ENCODE results near the gene CACTIN.

The CACTIN gene

DNA sequence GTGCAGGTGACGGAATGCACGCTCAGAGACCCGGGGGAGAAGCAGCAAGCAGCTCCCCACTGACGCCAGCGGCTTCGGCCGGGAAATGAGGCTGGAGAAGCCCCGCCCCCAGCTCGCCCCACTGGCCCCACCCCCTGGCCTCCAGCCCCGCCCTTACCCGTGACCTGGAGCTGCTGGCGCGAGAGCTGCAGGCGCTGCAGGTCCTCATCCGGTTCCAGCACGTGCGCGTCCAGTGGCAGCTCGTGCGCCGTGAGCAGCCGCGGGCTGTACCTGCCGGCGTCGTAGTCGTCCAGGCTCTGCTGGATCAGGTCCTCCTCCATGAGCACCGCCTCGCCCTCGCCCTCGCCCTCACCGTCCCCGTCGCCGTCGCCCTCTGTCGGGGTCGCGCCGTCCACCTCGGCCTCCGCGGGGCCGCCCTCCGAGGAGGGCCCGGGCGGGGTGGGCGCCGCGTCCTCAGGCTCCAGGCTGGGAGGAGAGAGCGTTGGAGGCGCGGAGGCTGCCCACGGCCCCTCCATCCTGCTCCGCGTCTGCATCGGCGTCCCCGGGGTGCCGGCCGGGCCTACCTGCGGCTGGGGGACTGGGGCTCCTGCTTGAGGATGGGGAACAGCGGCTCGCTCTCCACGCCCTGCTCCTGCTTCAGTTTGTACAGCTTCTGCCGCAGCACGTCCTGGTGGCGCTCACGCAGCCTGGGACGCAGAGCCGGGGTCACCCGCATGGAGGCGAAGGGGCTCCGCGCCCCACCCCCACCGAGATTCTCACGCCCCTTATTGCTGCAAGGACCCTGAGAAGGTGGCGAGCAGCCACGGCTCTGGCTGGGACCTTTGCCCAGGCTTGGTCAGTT lies 13.5 kb downstream of the CACTIN start:
- peaks cover 14% of the 10 kb centered on the region for H3K79me1 ChIP-seq (replicated peaks; ENCODE audit: low read length, poor library complexity, severe bottlenecking)
- H3K4me3 ChIP-seq (ENCODE audit: insufficient read depth in 1 of 2, low read depth in 1 of 2, low read length in 2 of 2), result no peak overlapping the region
- H4K8ac ChIP-seq (ENCODE audit: low read length), result no peak overlapping the region
- H3K4me1 ChIP-seq (ENCODE audit: control insufficient read depth, insufficient read depth, low read depth, low read length), result peaks cover 23% of the 10 kb centered on the region
- peak overlapping the region in 1 of 2 experiments; percentile 7 for H3K18ac ChIP-seq (ENCODE audit: low read depth in 1 of 2, low read length in 2 of 2)
- H3K9ac ChIP-seq (ENCODE audit: low read length), result no peak overlapping the region
- no peak overlapping the region for H2BK5ac ChIP-seq (ENCODE audit: low read depth, low read length, poor library complexity, severe bottlenecking)
- WGBS, result 94% methylated on average over 71 of the region's 79 CpGs
- no peak overlapping the region for H3K4me2 ChIP-seq (ENCODE audit: low read length, poor library complexity, severe bottlenecking)
- no peaks in the 10 kb centered on the region for H3K27me3 ChIP-seq (ENCODE audit: control insufficient read depth in 1 of 2, insufficient read depth in 1 of 2, low read length in 2 of 2)
- no peak overlapping the region for H2AK5ac ChIP-seq (ENCODE audit: low read length, severe bottlenecking)
- no peak overlapping the region for H2BK12ac ChIP-seq (ENCODE audit: low read length in 2 of 2)
- H3K23ac ChIP-seq (ENCODE audit: low read length in 2 of 2), result no peak overlapping the region
- H3K9me3 ChIP-seq (ENCODE audit: control insufficient read depth, low read length), result no peaks in the 10 kb centered on the region
- H4K91ac ChIP-seq (ENCODE audit: low read length), result no peak overlapping the region
- no peak overlapping the region for H3K4ac ChIP-seq (ENCODE audit: low read depth in 1 of 2, low read length in 2 of 2)
- H3K27ac ChIP-seq (ENCODE audit: low read length, poor library complexity, severe bottlenecking), result no peak overlapping the region
- peaks cover 28 to 85% of the 10 kb centered on the region in 2 experiments for H3K36me3 ChIP-seq (ENCODE audit: control insufficient read depth in 1 of 2, insufficient read depth in 2 of 2, low read depth in 1 of 2, low read length in 2 of 2)
- no peak overlapping the region for H2BK120ac ChIP-seq (ENCODE audit: low read depth, low read length)
- no peak for DNase-seq
- no peak overlapping the region for H3K14ac ChIP-seq (ENCODE audit: low read length in 2 of 2)
- no peak overlapping the region for H2BK15ac ChIP-seq (ENCODE audit: low read depth, poor library complexity, severe bottlenecking)
- no peak overlapping the region for H2AFZ ChIP-seq (ENCODE audit: low read depth, low read length)

DNA sequence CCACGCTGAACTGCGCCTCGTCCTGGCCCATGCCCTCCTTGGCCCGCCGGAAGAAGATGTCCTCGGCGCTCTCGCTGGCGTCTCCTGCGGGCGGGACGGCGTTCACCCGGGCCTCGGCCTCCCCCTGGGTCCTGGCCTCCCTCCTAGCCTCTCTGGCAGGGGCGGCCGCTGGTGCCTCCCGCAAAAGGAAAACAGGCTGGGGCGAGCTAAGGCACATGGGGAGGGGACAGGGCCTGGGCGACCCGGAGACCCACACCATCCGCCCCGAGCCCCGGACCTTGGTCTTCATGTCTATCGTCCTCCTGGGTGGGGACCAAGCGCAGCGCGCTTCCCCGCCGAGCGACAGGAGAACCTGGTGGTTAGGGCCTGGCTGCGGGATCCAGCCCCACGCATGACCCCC lies 14.3 kb downstream of the CACTIN start:
- no peaks in the 10 kb centered on the region for H3K9me3 ChIP-seq (ENCODE audit: control insufficient read depth, low read length)
- peaks cover 24 to 77% of the 10 kb centered on the region in 2 experiments for H3K36me3 ChIP-seq (ENCODE audit: control insufficient read depth in 1 of 2, insufficient read depth in 2 of 2, low read depth in 1 of 2, low read length in 2 of 2)
- H3K4me2 ChIP-seq (ENCODE audit: low read length, poor library complexity, severe bottlenecking), result no peak overlapping the region
- no peak overlapping the region for H2BK12ac ChIP-seq (ENCODE audit: low read length in 2 of 2)
- H4K8ac ChIP-seq (ENCODE audit: low read length), result no peak overlapping the region
- H2BK5ac ChIP-seq (ENCODE audit: low read depth, low read length, poor library complexity, severe bottlenecking), result no peak overlapping the region
- H2BK15ac ChIP-seq (ENCODE audit: low read depth, poor library complexity, severe bottlenecking), result no peak overlapping the region
- H2AFZ ChIP-seq (ENCODE audit: low read depth, low read length), result no peak overlapping the region
- peaks cover 30% of the 10 kb centered on the region for H3K4me1 ChIP-seq (ENCODE audit: control insufficient read depth, insufficient read depth, low read depth, low read length)
- H4K91ac ChIP-seq (ENCODE audit: low read length), result no peak overlapping the region
- H3K9ac ChIP-seq (ENCODE audit: low read length), result no peak overlapping the region
- no peak overlapping the region for H3K23ac ChIP-seq (ENCODE audit: low read length in 2 of 2)
- no peak overlapping the region for H3K4ac ChIP-seq (ENCODE audit: low read depth in 1 of 2, low read length in 2 of 2)
- no peak overlapping the region for H3K18ac ChIP-seq (ENCODE audit: low read depth in 1 of 2, low read length in 2 of 2)
- no peaks in the 10 kb centered on the region for H3K27me3 ChIP-seq (ENCODE audit: control insufficient read depth in 1 of 2, insufficient read depth in 1 of 2, low read length in 2 of 2)
- H3K79me1 ChIP-seq (replicated peaks; ENCODE audit: low read length, poor library complexity, severe bottlenecking), result peaks cover 12% of the 10 kb centered on the region
- H2BK120ac ChIP-seq (ENCODE audit: low read depth, low read length), result no peak overlapping the region
- no peak overlapping the region for H3K4me3 ChIP-seq (ENCODE audit: insufficient read depth in 1 of 2, low read depth in 1 of 2, low read length in 2 of 2)
- DNase-seq, result no peak
- 96% methylated on average over 33 of the region's 33 CpGs for WGBS
- no peak overlapping the region for H3K27ac ChIP-seq (ENCODE audit: low read length, poor library complexity, severe bottlenecking)
- no peak overlapping the region for H3K14ac ChIP-seq (ENCODE audit: low read length in 2 of 2)
- no peak overlapping the region for H2AK5ac ChIP-seq (ENCODE audit: low read length, severe bottlenecking)

DNA sequence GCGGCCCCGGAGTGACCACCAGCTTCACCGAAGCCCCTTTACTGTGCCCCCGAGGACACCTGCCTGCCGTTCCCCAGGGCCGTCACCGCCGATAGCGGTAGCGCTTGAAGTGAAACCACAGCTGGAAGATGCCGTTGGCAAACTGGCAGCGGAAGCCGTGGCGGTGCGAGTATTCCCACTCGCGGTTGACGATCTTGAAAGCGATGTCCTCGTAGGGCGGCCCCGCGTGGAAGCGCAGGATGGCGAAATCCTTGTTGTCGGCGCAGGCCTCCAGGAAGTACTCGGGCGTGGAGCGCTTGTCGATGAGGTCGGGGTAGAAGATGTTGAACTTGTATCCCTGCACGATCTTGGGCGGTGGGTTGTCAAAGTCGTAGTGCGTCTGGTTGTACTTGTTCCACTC lies 14.7 kb downstream of the CACTIN start:
- H2BK120ac ChIP-seq (ENCODE audit: low read depth, low read length), result no peak overlapping the region
- H2BK15ac ChIP-seq (ENCODE audit: low read depth, poor library complexity, severe bottlenecking), result no peak overlapping the region
- no peak overlapping the region for H3K14ac ChIP-seq (ENCODE audit: low read length in 2 of 2)

DNA sequence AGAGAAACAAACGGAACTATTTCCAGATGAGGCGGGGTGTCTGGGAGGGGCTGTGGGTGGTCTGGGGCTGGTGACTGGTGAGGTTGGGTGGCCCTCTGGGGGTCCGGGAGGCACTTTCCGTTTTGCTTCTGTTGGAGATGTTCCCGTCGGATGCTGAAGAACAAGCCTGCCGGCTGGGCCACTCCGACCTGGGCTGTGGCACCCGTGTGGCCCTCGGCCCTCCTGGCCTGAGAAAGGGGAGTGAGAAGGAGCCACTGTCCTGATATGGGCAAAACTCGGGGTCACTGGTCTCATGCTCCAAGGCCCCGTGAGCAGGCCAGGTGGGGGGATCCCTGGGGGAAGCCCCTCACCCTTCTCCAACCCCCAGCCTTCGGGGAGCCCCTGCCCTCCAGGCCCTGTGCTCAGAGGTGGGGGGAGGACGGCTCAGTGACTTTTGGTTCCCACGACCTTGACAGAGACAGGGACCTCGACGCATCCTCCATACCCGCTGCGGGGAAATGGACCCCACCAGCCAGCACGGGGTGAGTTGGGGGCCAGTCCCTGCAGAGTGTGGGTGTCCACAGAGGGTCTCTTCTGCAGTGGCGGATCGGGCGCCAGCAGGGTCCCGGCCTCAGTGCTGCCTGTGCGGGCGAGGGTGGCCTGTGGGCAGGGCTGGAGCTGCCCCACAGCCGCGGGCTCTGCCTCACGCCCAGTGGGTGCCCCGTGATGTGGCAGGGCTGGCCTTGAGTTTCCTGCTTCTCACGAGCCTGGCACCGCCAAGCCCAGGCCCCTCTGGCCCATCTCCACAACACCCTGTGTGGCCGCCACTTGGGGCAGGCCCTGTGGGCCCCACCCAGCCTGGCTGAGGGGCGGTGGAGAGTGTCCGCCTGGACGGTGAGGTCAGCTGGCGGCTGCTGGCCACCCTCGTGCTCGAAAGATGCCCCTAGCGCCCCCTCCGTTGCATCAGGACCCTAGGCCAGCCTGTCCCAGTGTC lies 15.6 kb downstream of the CACTIN start:
- H3K27ac ChIP-seq (ENCODE audit: low read length, poor library complexity, severe bottlenecking), result no peak overlapping the region
- DNase-seq, result no peak
- H2BK120ac ChIP-seq (ENCODE audit: low read depth, low read length), result no peak overlapping the region
- no peak overlapping the region for H4K91ac ChIP-seq (ENCODE audit: low read length)
- H3K9me3 ChIP-seq (ENCODE audit: control insufficient read depth, low read length), result no peaks in the 10 kb centered on the region
- no peak overlapping the region for H3K18ac ChIP-seq (ENCODE audit: low read depth in 1 of 2, low read length in 2 of 2)
- H3K4me3 ChIP-seq (ENCODE audit: insufficient read depth in 1 of 2, low read depth in 1 of 2, low read length in 2 of 2), result no peak overlapping the region
- no peak overlapping the region for H3K23ac ChIP-seq (ENCODE audit: low read length in 2 of 2)
- H3K27me3 ChIP-seq (ENCODE audit: control insufficient read depth in 1 of 2, insufficient read depth in 1 of 2, low read length in 2 of 2), result no peaks in the 10 kb centered on the region
- no peak overlapping the region for H2BK5ac ChIP-seq (ENCODE audit: low read depth, low read length, poor library complexity, severe bottlenecking)
- no peak overlapping the region for H2AK5ac ChIP-seq (ENCODE audit: low read length, severe bottlenecking)
- 92% methylated on average over 41 of the region's 41 CpGs for WGBS
- peaks cover 39% of the 10 kb centered on the region for H3K4me1 ChIP-seq (ENCODE audit: control insufficient read depth, insufficient read depth, low read depth, low read length)
- H3K9ac ChIP-seq (ENCODE audit: low read length), result no peak overlapping the region
- no peak overlapping the region for H3K4me2 ChIP-seq (ENCODE audit: low read length, poor library complexity, severe bottlenecking)
- no peak overlapping the region for H3K4ac ChIP-seq (ENCODE audit: low read depth in 1 of 2, low read length in 2 of 2)
- no peak overlapping the region for H2AFZ ChIP-seq (ENCODE audit: low read depth, low read length)
- no peak overlapping the region for H3K14ac ChIP-seq (ENCODE audit: low read length in 2 of 2)
- H3K79me1 ChIP-seq (replicated peaks; ENCODE audit: low read length, poor library complexity, severe bottlenecking), result peaks cover 12% of the 10 kb centered on the region
- no peak overlapping the region for H2BK15ac ChIP-seq (ENCODE audit: low read depth, poor library complexity, severe bottlenecking)
- peaks cover 17 to 70% of the 10 kb centered on the region in 2 experiments for H3K36me3 ChIP-seq (ENCODE audit: control insufficient read depth in 1 of 2, insufficient read depth in 2 of 2, low read depth in 1 of 2, low read length in 2 of 2)
- no peak overlapping the region for H4K8ac ChIP-seq (ENCODE audit: low read length)
- no peak overlapping the region for H2BK12ac ChIP-seq (ENCODE audit: low read length in 2 of 2)

More for the DNA sequence above, 14.7 kb downstream of the CACTIN start:
- no peak overlapping the region for H3K4me2 ChIP-seq (ENCODE audit: low read length, poor library complexity, severe bottlenecking)
- no peak overlapping the region for H2BK12ac ChIP-seq (ENCODE audit: low read length in 2 of 2)
- H3K9me3 ChIP-seq (ENCODE audit: control insufficient read depth, low read length), result no peaks in the 10 kb centered on the region
- no peak overlapping the region for H3K18ac ChIP-seq (ENCODE audit: low read depth in 1 of 2, low read length in 2 of 2)
- no peak overlapping the region for H2BK5ac ChIP-seq (ENCODE audit: low read depth, low read length, poor library complexity, severe bottlenecking)
- H4K8ac ChIP-seq (ENCODE audit: low read length), result no peak overlapping the region
- peaks cover 12% of the 10 kb centered on the region for H3K79me1 ChIP-seq (replicated peaks; ENCODE audit: low read length, poor library complexity, severe bottlenecking)
- no peak overlapping the region for H4K91ac ChIP-seq (ENCODE audit: low read length)
- peaks cover 35% of the 10 kb centered on the region for H3K4me1 ChIP-seq (ENCODE audit: control insufficient read depth, insufficient read depth, low read depth, low read length)
- H3K36me3 ChIP-seq (ENCODE audit: control insufficient read depth in 1 of 2, insufficient read depth in 2 of 2, low read depth in 1 of 2, low read length in 2 of 2), result peaks cover 19 to 72% of the 10 kb centered on the region in 2 experiments
- no peaks in the 10 kb centered on the region for H3K27me3 ChIP-seq (ENCODE audit: control insufficient read depth in 1 of 2, insufficient read depth in 1 of 2, low read length in 2 of 2)
- H2AFZ ChIP-seq (ENCODE audit: low read depth, low read length), result no peak overlapping the region
- 95% methylated on average over 36 of the region's 36 CpGs for WGBS
- H3K23ac ChIP-seq (ENCODE audit: low read length in 2 of 2), result no peak overlapping the region
- H3K4ac ChIP-seq (ENCODE audit: low read depth in 1 of 2, low read length in 2 of 2), result no peak overlapping the region
- no peak overlapping the region for H3K27ac ChIP-seq (ENCODE audit: low read length, poor library complexity, severe bottlenecking)
- no peak overlapping the region for H2AK5ac ChIP-seq (ENCODE audit: low read length, severe bottlenecking)
- H3K9ac ChIP-seq (ENCODE audit: low read length), result no peak overlapping the region
- H3K4me3 ChIP-seq (ENCODE audit: insufficient read depth in 1 of 2, low read depth in 1 of 2, low read length in 2 of 2), result no peak overlapping the region
- no peak for DNase-seq

All from mesenchymal stem cell (in vitro differentiated cells and primary cell).